Measurements from ENCODE around the gene KCNJ1. TPM values are rescaled to one million over a fixed set of nuclear protein-coding genes. Genes with fewer than 3 reads are reported as not detected.

KCNJ1 gene
- total RNA-seq, 1 experiment from 2014 or later, result not detected

- intact Hi-C loops (cut with micrococcal nuclease; ENCODE audit: unreplicated experiment), result loop anchor here (5.0 kb wide), 1 partner anchor 683 kb away; no protein-coding TSS in a partner anchor
- Histone ChIP-seq H3K27me3 (replicated peaks; ENCODE audit: insufficient read depth, low read depth, low read length, poor library complexity) (no peaks in the 10 kb centered on the region), H3K4me3 (ENCODE audit: low read depth, low read length, poor library complexity, severe bottlenecking) (no peak overlapping the region), H3K4me1 (ENCODE audit: insufficient read depth, low read length, poor library complexity, severe bottlenecking) (no peaks in the 10 kb centered on the region), H3K36me3 (ENCODE audit: insufficient read depth, low read length, poor library complexity, severe bottlenecking) (no peaks in the 10 kb centered on the region), H3K9me3 (ENCODE audit: low read depth, low read length, poor library complexity, severe bottlenecking) (no peaks in the 10 kb centered on the region), H3K27ac (ENCODE audit: low read depth, low read length, poor library complexity, severe bottlenecking) (no peak overlapping the region)
- no peak for DNase-seq (ENCODE audit: low spot score)
- BruUV-seq (replicated peaks), result no TSS peak
- ChIA-PET POLR2A (ENCODE audit: low non-redundant PET) (no interaction called here), CTCF (no interaction called here)
- no peak for TF ChIP-seq CTCF (conservative IDR thresholded peaks at IDR 0.05; ENCODE audit: low read depth, low read length)
- TF ChIP-seq EZH2 (IDR thresholded peaks at IDR 0.05; ENCODE audit: borderline replicate concordance, low read depth, low read length, poor library complexity, severe bottlenecking), result no peak
Measured at GRCh38 chr11:128854841-128855240, 12.3 kb downstream of the KCNJ1 start.

- CTCF ChIA-PET, result no interaction called here
- Histone ChIP-seq H3K27me3 (replicated peaks; ENCODE audit: insufficient read depth, low read depth, low read length, poor library complexity) (no peaks in the 10 kb centered on the region), H3K27ac (ENCODE audit: low read depth, low read length, poor library complexity, severe bottlenecking) (no peak overlapping the region), H3K36me3 (ENCODE audit: insufficient read depth, low read length, poor library complexity, severe bottlenecking) (no peaks in the 10 kb centered on the region), H3K9me3 (ENCODE audit: low read depth, low read length, poor library complexity, severe bottlenecking) (no peaks in the 10 kb centered on the region), H3K4me3 (ENCODE audit: low read depth, low read length, poor library complexity, severe bottlenecking) (no peak overlapping the region), H3K4me1 (ENCODE audit: insufficient read depth, low read length, poor library complexity, severe bottlenecking) (no peaks in the 10 kb centered on the region)
- intact Hi-C loops (cut with micrococcal nuclease; ENCODE audit: unreplicated experiment), result no loop called here
- POLR2A ChIA-PET (ENCODE audit: low non-redundant PET), result no interaction called here
- DNase-seq (ENCODE audit: low spot score), result no peak
- no TSS peak for BruUV-seq (replicated peaks)
- TF ChIP-seq EZH2 (IDR thresholded peaks at IDR 0.05; ENCODE audit: borderline replicate concordance, low read depth, low read length, poor library complexity, severe bottlenecking), result no peak
- no peak for TF ChIP-seq CTCF (conservative IDR thresholded peaks at IDR 0.05; ENCODE audit: low read depth, low read length)
Measured at GRCh38 chr11:128853559-128853958, 13.5 kb downstream of the KCNJ1 start.

GRCh38 chr11:128852327-128853023 lies 14.6 kb downstream of the KCNJ1 start:
- CTCF ChIA-PET, result no interaction called here
- BruUV-seq (replicated peaks), result no TSS peak
- DNase-seq (ENCODE audit: low spot score), result no peak
- no peak overlapping the region for H3K27ac ChIP-seq (ENCODE audit: low read depth, low read length, poor library complexity, severe bottlenecking)
- no peaks in the 10 kb centered on the region for H3K27me3 ChIP-seq (replicated peaks; ENCODE audit: insufficient read depth, low read depth, low read length, poor library complexity)
- H3K4me3 ChIP-seq (ENCODE audit: low read depth, low read length, poor library complexity, severe bottlenecking), result no peak overlapping the region
- no peaks in the 10 kb centered on the region for H3K36me3 ChIP-seq (ENCODE audit: insufficient read depth, low read length, poor library complexity, severe bottlenecking)
- no peaks in the 10 kb centered on the region for H3K4me1 ChIP-seq (ENCODE audit: insufficient read depth, low read length, poor library complexity, severe bottlenecking)
- no peaks in the 10 kb centered on the region for H3K9me3 ChIP-seq (ENCODE audit: low read depth, low read length, poor library complexity, severe bottlenecking)
- intact Hi-C loops (cut with micrococcal nuclease; ENCODE audit: unreplicated experiment), result no loop called here
- TF ChIP-seq EZH2 (IDR thresholded peaks at IDR 0.05; ENCODE audit: borderline replicate concordance, low read depth, low read length, poor library complexity, severe bottlenecking), result no peak
- TF ChIP-seq CTCF (conservative IDR thresholded peaks at IDR 0.05; ENCODE audit: low read depth, low read length), result no peak
- POLR2A ChIA-PET (ENCODE audit: low non-redundant PET), result interaction anchor here (0.6 kb wide), 1 partner anchor 14 kb away, joined by 3 read pairs; no protein-coding TSS in a partner anchor

All from A673 (cell line).